Measurements from ENCODE around the gene CCDC88C.

The CCDC88C gene

DNA sequence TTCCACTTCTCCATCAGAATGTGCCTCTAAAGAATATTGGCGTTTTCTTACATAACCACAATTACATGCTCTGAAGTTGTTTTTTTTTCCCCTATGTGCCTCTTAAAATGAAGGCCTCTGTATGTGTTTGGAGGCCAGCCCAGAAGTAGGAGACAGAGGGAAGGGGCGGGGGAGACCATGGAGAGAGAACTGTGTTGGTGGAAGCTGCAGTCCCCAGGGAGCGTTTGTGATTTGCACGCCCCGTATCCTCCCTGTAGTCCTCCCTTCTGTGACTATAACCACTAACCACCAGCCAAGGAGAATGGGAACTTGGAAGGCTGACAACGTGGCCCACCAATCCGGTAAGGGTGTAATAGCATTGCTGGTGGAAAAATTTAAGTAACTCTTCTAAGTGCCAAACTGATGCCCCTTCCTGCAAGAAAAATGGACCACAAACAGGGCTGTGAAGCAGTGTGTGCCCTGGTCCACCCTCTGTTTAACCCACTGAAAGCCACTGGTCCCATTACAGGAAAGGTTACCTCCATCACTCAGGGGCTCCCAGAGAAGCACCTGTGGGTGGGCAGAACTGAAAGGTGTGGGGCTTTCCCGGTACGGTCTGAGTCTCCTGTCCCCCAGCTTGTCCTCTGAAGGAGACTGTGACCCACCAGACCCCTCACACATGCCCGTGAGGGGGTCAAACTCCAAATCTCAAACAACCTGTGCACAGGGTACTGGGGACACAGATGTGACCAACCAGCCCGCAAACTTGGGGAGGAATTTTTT lies 36.8 kb downstream of the CCDC88C start:
- in situ Hi-C loops (cut with MboI; ENCODE audit: low sequenced_read_pairs): no loop called here

DNA sequence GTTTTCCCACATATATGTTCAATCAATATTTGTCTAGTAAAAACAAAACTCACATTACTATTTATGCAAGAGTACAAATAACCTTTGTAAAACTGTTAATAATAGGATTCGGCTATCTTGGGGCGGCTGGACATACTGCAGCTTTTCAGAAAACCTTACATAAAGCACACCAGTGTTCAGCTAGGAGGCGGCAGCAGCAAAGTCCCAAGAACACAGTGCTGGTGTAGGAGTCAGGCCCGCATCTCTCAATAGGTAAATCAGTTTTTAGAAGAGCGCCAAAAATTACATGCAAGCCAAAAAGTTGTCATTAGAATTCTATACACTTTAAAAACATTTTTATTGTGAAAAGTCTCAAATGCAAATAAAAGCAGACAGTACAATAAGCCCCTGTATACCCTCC lies 37.5 kb downstream of the CCDC88C start:
- in situ Hi-C loops (cut with MboI; ENCODE audit: low sequenced_read_pairs): no loop called here

DNA sequence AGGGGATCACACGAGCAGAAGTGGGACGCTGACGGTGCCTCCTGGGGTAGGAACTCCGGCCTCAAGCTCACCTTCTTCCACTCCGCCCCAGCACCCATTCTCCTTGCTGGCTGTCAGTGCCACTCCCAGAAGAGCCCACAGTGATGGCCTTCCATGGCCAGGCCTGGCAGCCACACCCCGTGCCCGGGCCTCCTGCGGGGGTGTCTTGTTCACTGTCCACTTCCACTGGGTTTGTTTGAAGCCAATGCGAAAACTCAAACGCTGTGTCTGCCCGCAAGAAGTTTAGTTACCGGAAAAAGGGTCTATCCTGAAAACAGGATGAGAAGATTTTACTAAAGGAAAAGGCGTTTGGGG lies 38.1 kb downstream of the CCDC88C start:
- in situ Hi-C loops (cut with MboI; ENCODE audit: low sequenced_read_pairs): no loop called here

DNA sequence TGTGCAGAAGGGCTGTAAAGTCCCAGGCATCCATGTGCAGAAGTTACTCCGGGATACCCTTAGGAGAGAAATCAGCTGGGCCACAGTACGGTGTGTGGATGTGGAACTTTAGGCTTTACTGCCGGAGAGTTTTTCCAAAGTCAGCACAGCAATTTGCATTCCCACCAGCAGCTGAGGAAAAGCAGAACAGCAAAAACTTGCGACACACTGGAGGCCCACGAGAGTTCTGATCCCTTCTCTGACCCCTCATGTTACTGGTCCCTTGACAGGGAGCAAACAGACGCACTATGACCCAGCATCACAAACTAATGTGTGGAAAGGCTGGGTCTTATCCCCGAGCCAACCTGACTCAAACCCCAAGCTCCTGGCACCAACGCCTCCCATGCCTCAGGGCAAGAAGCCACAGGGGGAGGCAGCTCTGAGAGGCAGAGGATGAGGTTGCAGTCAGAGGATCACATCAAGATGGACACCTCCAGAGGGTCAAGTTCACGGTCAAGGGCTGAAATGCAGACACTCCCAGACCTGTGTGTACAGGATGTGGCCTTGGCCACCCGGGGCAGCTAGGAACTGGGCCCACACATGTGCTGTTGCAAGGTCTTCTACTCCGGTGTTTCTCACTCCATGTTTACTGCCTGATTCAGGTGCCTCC lies 38.6 kb downstream of the CCDC88C start:
- in situ Hi-C loops (cut with MboI; ENCODE audit: low sequenced_read_pairs): no loop called here

DNA sequence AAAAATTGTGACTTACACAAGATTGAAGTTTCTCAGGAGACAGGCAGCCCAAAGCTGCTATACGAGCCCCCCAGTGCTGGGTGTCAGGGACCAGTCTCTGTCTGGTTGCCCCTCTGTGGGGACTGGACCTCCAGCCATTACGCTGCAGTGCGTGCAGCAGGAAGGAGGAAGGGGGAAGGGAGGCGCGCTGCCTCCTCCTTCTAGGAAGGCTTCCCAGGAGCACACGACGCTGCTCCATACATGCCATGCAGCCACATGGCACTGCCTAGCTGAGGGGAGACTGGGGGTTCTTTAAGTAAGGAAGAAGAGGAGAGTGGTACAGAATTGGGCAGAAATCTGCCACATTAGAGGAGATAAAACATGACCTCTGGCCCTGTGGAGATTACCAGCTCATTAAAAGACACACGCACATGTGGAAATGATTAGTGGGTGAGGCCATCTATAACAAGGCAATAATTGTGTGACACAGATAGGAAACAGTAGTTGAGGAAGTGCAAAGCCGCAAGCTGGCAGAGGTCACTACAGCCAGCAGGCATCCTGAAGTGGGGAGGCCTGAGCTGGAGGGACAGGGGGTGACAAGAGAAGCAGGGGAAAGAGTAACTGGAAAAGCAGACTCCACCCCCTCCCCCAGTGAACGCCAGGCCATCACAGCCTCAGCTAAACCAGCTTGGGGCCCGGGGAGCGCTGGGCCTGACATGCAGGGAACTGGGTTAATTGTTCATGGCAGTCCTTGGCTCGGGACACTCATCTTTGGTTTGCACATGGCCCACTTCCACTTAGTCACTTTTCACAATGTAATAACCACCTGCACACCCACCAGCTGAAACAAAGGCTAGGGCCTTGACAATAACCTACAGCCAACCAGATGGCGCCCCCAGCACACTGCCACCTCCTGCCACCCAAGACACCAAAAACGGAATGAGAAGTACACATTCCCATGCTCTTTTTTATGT lies 39.6 kb downstream of the CCDC88C start:
- in situ Hi-C loops (cut with MboI; ENCODE audit: low sequenced_read_pairs): no loop called here

DNA sequence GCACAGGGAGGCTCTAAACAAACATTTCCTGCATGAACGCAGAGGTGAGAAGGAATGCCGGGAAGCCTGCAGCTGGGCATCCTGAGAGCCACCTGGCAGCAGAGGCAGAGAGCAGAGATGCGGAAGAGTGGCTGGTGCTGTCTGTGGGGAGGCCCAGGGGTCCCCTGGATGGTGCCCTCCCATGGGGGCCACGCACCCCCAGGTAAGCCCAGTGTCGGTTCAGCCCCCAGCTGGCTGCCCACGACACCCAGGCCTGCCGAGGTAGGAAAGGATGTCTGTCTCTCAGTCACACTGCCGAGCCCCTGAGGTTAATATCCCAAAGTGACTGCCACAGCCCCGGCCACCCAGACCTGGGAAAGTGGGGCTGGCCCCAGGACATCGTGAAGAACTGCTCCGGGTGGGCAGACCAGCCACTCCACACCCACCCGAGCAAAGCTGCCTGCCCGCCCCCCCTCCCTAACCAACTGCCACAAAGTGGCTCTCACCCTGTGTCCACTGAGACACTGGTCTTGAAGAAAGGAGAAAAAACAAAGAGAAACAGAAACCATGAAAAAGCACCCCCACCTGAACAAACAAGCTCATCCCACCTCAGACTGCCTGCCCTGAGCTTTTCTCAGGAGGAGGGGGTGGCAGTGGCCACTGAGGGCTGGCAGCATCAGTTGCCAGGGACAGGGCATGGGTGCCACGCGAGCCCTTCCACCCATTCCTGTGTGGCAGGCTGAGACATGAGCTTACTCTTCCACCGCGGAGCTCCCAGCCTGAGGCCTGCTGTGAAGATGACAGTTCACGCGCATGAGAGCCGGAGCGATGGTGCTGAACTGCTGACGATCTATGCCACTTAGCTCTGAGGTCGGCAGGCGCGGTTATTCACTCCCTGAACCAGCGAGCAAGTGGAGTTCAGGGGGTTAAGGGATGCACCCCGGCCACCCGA lies 40.8 kb downstream of the CCDC88C start:
- in situ Hi-C loops (cut with MboI; ENCODE audit: low sequenced_read_pairs): no loop called here

DNA sequence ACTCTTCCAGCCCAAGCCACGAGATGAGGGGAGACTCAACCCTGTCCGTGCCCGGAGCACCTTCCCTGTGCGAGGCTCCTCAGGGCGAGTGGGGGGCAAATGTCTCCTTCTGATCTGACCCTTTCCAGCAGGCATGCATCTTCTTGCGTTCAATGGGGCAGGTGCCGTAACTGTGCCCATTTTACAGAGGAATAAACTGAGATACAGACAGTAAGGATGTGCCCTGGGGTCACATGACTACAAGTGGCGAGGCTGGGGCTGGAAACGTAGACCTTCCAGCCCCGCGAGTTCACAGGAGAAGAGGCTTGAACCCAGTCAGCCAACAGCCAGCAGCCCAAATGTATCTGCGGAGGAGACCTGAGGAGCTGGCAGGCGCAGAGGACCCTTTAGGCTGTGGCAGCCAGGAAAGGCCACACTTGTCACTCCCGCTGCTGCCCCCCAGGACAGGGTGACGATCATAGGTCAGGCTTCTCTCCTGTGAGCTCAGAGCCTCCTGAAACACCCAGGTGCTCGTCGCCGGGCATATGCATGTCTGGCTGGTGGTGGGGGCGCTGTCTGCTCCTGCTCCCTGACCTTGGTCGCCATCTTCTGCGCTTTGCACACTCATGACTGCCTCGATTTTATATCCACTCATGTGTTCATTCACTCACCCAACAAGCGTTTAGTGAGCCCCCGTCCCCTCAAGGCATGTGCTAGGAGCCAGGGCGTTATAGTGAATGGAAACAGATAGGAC lies 41.7 kb downstream of the CCDC88C start:
- in situ Hi-C loops (cut with MboI; ENCODE audit: low sequenced_read_pairs): no loop called here

DNA sequence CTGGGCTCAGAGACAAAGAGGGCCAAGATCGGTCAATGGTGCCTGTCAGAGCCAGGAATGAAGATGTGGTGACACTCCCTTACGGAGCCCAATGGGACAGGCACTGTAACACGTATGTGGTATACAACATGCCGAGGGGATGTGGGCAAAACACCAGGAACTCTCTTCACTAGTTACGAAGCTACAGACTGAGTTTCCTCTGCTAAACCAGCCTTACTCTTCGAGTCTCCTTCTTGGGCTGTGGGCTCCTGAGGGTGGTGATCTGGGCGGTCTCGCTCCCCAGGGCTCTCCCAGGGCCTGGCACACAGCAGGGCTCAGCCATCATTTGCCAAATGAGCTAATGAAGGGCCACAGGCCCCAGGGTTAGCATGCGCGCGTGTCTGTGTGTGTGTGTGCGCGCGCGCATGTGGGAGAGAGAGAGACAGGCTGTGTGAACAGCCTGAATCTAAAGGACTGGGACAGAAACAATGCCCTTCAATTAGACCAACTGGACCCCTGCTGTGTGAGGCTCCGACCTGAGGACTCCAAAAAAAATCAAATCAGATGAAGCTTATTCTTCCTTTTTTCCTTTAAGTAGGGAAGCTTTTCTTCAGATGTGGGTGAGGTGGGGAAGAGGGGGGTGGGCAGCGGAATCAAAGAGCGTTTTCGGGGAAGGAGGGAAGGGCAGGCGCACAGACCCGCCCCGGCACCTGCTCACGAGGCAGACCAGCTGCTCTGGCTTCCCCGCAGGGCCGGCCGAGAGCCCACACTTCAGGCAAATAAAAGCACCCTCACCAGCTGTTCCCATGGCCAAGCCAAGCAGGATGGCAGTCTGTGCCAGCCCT lies 42.5 kb downstream of the CCDC88C start:
- in situ Hi-C loops (cut with MboI; ENCODE audit: low sequenced_read_pairs): no loop called here

DNA sequence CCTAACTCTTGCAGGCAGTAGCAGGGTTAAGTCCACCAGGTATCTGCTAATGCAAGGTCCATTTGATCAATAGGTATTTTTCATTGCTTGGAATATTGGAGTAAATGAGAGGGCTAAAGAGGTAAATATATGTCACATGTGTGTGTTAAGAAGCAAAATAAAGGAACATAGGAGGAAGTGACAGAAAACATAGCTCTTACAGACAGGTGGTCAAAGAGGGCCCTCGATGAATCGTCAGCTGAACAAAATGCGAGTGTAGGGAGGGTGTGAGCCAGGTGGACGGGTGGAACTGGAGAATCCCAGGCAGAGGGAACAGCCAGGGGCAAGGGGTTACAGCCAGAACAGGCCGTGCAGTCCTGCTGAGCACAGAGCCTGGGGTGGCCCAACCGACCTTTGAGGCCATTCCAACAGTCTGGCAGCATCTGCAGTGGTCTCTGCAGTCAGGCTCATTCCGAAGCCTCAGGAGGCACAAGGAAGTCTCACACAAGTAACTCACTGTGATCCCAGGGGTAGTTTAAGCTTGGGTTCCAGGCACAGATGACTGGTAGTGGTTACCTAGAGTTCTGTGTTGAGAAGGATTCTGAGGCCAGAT lies 43.2 kb downstream of the CCDC88C start:
- in situ Hi-C loops (cut with MboI; ENCODE audit: low sequenced_read_pairs): no loop called here

DNA sequence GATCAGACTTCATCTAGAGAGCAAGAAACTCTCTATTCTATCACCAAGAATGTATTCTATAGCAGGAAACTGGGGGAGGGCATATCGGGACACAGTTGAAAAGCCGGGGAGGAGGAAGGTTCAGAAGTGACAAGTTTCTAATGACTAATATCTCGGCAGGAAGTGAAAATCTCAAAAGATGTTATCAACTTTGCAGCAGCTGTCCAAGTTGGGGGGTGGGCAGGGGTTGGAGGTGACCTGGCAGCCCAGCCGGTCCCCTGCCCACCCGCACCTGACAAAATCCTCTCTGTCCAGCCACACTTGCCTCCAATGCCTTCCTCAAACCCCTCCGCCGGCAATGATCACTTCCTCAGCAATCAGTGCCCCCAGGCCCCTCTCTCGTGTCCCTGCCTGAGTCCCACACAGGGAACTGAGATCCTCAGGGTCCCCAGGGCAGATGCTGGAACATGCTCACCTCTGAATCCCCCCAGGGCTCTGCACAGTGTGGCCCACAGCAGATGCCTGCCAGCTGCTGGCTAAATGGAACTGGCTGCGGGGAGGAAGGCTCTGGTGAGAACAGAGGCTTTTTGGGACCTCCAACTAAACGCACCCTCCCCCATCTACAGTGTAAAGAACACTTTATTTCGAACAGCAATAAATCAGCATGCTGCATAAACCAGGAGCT lies 43.9 kb downstream of the CCDC88C start:
- in situ Hi-C loops (cut with MboI; ENCODE audit: low sequenced_read_pairs): no loop called here

DNA sequence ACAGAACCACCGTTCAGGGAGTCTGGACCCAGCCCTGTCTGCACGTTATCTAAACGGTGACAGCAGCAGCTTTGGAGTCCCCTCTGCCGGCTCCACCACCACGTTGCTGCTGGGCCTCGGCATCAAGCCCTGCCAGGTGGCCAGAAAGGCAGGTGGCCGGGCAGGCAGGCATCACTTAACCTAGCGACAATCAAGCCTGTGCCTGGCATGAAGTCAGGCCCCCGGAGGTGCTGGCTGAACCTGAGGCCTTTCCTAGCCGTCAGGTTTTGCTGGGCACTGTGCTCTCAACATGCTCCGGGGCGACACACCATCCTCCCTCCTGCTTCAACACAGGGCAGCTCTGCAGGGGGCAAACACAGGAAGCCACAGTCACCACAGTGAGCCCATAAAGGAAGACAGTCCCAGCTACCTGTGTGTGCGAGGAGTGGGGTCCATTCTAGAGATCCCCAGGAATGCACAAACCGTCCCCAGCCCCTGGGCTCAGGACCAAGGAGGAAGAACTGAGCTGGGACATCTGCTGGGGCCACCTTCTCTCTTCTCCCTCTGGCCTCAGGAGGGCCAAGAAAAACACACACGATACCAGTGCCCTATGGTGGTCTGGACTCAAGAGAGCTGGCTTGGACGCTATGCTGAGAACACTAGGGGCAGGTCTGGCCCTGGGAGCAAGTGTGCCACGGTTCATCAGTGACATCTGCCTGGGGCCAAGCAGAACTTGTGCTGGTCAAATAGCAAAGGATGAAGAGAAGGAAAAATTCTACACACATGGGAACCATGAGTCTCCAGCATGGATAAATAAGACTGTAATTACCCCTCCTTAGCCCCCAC lies 44.7 kb downstream of the CCDC88C start:
- in situ Hi-C loops (cut with MboI; ENCODE audit: low sequenced_read_pairs): no loop called here

DNA sequence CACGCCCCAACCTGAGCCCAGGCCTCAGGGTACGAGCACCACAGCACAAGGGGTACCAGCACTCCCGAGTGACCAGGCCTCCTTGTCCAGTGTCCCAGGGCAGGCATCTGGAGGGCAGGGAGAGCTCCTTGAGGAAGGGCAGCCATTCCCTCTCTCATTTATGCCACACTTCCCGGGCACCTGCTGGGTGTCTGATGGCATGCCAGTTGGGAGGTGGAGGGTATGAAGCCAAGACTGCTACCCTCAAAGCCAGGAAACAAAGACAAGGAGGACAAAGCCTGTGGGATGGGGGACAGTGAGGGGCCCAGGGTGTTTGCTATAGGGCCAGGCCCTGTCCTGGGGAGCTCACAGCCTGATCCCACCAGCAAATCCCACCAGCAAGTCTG lies 45.6 kb downstream of the CCDC88C start:
- in situ Hi-C loops (cut with MboI; ENCODE audit: low sequenced_read_pairs): no loop called here

DNA sequence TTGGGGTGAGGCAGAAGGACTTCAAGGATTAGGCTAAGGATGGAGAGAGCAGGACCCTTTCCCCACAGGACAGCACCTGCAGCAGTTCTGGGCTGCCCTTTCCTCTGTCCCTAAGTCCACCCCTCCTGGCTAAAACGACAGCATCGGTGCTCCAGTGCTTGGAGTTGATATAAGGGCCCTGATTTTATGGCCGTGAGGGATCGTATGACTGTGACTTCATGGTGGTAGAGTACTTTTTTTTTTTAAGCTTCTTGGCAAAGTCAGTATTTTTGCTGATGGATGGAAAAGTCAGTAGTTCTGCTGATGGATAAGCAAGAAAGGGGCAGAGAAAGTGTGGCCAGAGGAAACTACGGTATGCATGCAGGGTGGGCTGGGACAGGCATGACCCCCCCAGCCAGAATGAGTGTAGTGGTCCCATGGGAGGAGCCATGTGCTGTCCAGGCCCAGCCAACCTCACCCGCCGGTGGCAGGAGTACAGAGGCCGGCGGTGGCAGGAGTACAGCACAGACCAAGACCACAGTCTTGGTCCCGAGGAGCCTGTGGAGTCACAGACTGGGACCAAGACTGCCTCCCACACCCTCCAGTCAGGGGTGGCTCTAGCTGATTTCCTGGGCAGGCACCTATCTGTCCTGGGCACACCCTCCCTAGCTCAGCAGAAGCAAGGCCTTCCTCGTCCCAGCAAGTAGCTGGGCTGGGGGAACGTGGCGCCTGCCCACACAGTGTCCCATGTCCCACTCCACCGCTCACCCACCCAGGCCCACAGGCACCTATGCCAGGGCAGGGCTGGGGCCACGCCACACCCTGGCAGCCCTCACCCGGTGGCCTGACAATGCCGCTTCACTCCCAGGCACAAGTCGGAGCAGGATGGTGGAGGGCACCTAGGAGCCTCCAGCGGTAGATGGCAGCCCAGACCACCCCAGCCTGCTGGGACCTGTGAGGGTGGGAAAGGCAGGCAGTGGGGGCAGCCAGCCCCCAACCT lies 46.3 kb downstream of the CCDC88C start:
- in situ Hi-C loops (cut with MboI; ENCODE audit: low sequenced_read_pairs): no loop called here

DNA sequence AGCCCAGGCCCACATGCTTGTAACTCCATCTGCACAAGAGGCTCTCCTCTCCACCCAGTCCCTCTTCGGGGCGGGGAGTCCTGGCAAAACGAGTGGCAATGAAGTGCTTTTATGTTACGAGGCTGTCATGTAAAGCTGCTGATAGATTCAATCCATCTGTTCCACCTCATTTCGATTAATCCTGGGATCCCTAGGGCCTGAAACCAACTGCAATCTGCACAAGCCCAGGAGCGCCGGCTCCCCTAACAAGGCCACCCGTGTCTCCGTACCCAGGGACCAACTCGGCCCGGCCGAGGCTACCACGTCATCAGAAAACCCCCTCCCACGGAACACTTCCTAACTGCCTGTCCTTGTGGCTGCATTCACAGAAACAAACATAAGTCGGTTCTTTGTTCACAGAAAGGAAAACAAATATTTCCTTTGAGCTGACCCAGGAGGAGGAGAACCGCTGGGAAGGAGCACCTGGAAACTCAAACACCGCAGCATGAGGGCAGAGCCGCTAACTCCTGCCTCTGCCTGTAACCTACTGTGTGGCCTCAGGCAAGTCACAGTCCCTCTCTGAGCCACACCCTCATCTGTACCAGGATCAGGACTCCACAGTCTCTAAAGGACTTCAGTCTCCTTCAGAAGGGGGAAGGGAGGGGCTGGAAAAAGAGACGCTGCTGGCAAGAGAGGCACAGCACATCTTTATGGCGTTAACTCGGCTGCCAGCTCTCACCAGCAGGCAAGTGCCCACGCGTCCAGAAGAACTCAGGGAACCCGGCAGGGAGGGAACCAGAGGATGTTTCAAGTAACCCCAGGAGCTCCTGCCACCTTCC lies 47.8 kb downstream of the CCDC88C start:
- in situ Hi-C loops (cut with MboI; ENCODE audit: low sequenced_read_pairs): no loop called here

DNA sequence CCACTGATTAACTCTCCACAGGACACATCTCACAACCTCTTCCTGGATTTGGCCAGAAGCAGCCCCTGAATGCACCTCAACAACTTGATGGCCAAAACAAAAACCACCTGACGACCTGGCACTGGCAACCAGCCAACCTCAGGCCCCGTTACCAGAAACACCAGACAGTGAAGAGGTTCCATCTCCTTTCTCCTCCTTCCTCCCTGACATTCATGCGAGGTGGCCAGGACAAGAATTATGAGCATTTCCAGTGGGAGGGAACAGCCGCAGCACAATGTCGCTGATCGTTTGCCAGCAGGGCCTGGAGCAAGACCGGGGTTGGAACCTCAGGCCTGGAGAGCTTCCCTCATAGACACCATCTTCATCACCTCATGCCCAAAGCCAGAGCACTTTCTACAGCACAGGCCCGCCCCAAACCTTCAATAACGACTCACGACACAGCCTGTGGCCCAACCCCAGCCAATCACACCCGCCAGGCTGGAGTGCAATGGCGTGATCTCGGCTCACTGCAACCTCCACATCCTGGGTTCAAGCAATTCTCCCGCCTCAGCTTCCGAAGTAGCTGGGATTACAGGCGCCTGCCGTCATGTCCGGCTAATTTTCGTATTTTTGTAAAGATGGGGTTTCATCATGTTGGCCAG lies 48.7 kb downstream of the CCDC88C start:
- in situ Hi-C loops (cut with MboI; ENCODE audit: low sequenced_read_pairs): no loop called here
